Neuronal stem cell (in vitro differentiated cells): ENCODE measurements around the gene NEUROG2.
"Not testable (repeated sequence)": the region's sequence is repeated elsewhere in the genome, so short reads cannot be mapped to it uniquely, and the experiment has no call there.

Experiments
- DNase-seq: peaks from one replicate; pipeline ENCODE4 v3.0.0-alpha.2; 2013; ENCODE audit warnings: low spot score
- H2AFZ ChIP-seq: one replicate; pipeline ENCODE4 v1.6.1; 2013; ENCODE audit warnings: mild to moderate bottlenecking, low read length, inconsistent platforms
- H2AK5ac ChIP-seq: 2 replicates; pipeline ENCODE4 v1.6.1; 2013; ENCODE audit warnings: low read depth, mild to moderate bottlenecking, inconsistent platforms, low read length, moderate library complexity, mixed read lengths
- H2BK120ac ChIP-seq: 2 replicates; pipeline ENCODE4 v1.6.1; 2013; ENCODE audit warnings: low read depth, mild to moderate bottlenecking, inconsistent platforms, low read length, moderate library complexity, mixed read lengths
- H2BK12ac ChIP-seq: one replicate; pipeline ENCODE4 v1.6.1; 2013; ENCODE audit warnings: low read length, inconsistent platforms
- H2BK15ac ChIP-seq: 2 replicates; pipeline ENCODE4 v1.6.1; 2013; ENCODE audit warnings: mild to moderate bottlenecking, low read length, inconsistent platforms, mixed read lengths
- H2BK5ac ChIP-seq: one replicate; pipeline ENCODE4 v1.6.1; 2013; ENCODE audit warnings: inconsistent platforms, mild to moderate bottlenecking, low read length, moderate library complexity
- H3K14ac ChIP-seq: one replicate; pipeline ENCODE4 v1.6.1; 2013; ENCODE audit warnings: low read length, inconsistent platforms
- H3K18ac ChIP-seq: 2 replicates; pipeline ENCODE4 v1.6.1; 2013; ENCODE audit warnings: low read length, inconsistent platforms
- H3K23ac ChIP-seq: 2 replicates; pipeline ENCODE4 v1.6.1; 2013; ENCODE audit warnings: low read depth, mild to moderate bottlenecking, mixed read lengths, low read length, inconsistent platforms; ENCODE audit not compliant: poor library complexity
- H3K27ac ChIP-seq: replicated peaks from 3 replicates; pipeline ENCODE4 v1.5.1; 2013; ENCODE audit warnings: low read length, inconsistent platforms
- H3K27me3 ChIP-seq, 3 experiments: 2 replicates each; pipeline ENCODE4 v1.6.1; 2013; ENCODE audit warnings: low read length in 3 of 3, mild to moderate bottlenecking in 2 of 3, inconsistent platforms in 1 of 3, low read depth in 1 of 3, mixed read lengths in 1 of 3, moderate library complexity in 1 of 3; ENCODE audit not compliant: control insufficient read depth in 3 of 3, insufficient read depth in 3 of 3
- H3K36me3 ChIP-seq, 2 donors: replicated peaks in 1 of 2; 2 replicates each; pipeline ENCODE4 v1.6.1; 2013; ENCODE audit warnings: low read length in 2 of 2; ENCODE audit not compliant: control insufficient read depth in 2 of 2, insufficient read depth in 2 of 2
- H3K4ac ChIP-seq: 2 replicates; pipeline ENCODE4 v1.6.1; 2013; ENCODE audit warnings: inconsistent platforms, mild to moderate bottlenecking, low read length, moderate library complexity
- H3K4me1 ChIP-seq, 2 donors: 1 replicate in 1 of 2; 2 replicates in 1 of 2; pipeline ENCODE4 v1.6.1; 2013; ENCODE audit warnings: low read length in 2 of 2, low read depth in 1 of 2; ENCODE audit not compliant: control insufficient read depth in 2 of 2, insufficient read depth in 1 of 2
- H3K4me2 ChIP-seq: one replicate; pipeline ENCODE4 v1.6.1; 2013; ENCODE audit warnings: mild to moderate bottlenecking, low read length, inconsistent platforms; ENCODE audit not compliant: insufficient read depth, poor library complexity, severe bottlenecking
- H3K4me3 ChIP-seq, 2 donors: 2 replicates each; pipeline ENCODE4 v1.5.1; 2013; ENCODE audit warnings: low read length in 2 of 2, mild to moderate bottlenecking in 2 of 2, inconsistent platforms in 1 of 2, moderate library complexity in 1 of 2
- H3K79me1 ChIP-seq: one replicate; pipeline ENCODE4 v1.6.1; 2013; ENCODE audit warnings: low read depth, mild to moderate bottlenecking, inconsistent platforms, low read length, moderate library complexity
- H3K9ac ChIP-seq: one replicate; pipeline ENCODE4 v1.6.1; 2013; ENCODE audit warnings: mild to moderate bottlenecking, low read depth, low read length, inconsistent platforms; ENCODE audit not compliant: poor library complexity
- H3K9me3 ChIP-seq, 2 donors: replicated peaks in 1 of 2; 2 replicates each; pipeline versions ENCODE3 to v1.6.1; 2013; ENCODE audit warnings: low read length in 2 of 2, mild to moderate bottlenecking in 2 of 2, inconsistent platforms in 1 of 2, low read depth in 1 of 2, mixed read lengths in 1 of 2, moderate library complexity in 1 of 2; ENCODE audit not compliant: control insufficient read depth in 2 of 2, insufficient read depth in 1 of 2
- H4K8ac ChIP-seq: one replicate; pipeline ENCODE4 v1.6.1; 2013; ENCODE audit warnings: low read depth, mild to moderate bottlenecking, inconsistent platforms, low read length, moderate library complexity
- H4K91ac ChIP-seq: one replicate; pipeline ENCODE4 v1.6.1; 2013; ENCODE audit warnings: low read length, low read depth, mild to moderate bottlenecking, inconsistent platforms; ENCODE audit not compliant: poor library complexity
- WGBS, 2 donors: extraction: QIAGEN DNeasy Blood & Tissue Kit; methylation state at CpG; one replicate each; pipeline ENCODE4 v1.1.7; 2013; ENCODE audit warnings: missing lambda C conversion rate in 2 of 2, mixed read lengths in 1 of 2; ENCODE audit not compliant: insufficient read length in 2 of 2, insufficient replicate concordance in 1 of 2; ENCODE audit errors: extremely low coverage in 2 of 2; 5-methylcytosine and 5-hydroxymethylcytosine counted together

NEUROG2 gene

DNA sequence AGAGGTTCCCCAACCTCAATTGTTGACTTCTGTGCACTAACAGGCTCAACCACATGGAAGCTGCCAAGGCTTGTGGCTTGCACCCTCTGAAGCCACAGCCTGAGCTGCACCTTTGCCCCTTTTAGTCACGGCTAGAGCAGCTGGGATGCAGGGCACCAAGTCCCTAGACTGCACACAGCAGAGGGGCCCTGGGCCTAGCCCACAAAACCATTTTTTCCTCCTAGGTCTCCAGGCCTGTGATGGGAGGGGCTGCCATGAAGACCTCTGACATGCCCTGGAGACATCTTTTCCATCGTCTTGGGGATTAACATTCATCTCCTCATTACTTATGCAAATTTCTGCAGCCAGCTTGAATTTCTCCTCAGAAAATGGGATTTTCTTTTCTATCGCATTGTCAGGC is 25.2 kb downstream of the NEUROG2 start:
- H2BK120ac ChIP-seq, DNase-seq: not testable (repeated sequence)

DNA sequence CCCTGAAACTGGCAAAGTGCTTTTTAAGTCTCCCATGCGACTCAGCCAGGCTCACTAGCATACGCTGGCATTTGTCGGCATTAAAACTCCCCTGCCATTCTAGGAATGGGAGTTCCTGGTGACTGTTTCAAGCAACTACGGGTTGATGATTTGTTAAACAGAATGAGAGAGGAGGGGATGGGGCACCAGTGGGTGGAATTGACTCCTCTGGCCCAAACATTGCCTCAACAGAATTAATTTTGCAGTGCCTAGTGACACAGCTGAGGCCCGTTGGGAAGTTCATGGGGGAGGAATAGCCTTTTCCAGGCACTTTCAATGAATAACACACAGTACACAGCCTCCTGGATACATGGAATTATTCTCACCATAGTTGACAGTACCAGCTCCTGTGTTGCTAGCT is 30.1 kb downstream of the NEUROG2 start:
- Histone ChIP-seq H2AK5ac (no peak overlapping the region), H2AFZ (no peak overlapping the region), H3K14ac (no peak overlapping the region), H3K27me3 (no peaks in the 10 kb centered on the region), H3K4ac (no peak overlapping the region), H3K18ac (no peak overlapping the region), H3K4me1 (no peaks in the 10 kb centered on the region), H3K4me2 (no peak overlapping the region), H4K8ac (no peak overlapping the region), H4K91ac (no peak overlapping the region), H2BK5ac (no peak overlapping the region), H3K27ac (no peak overlapping the region), H3K23ac (no peak overlapping the region), H3K4me3 (no peak overlapping the region), H2BK12ac (no peak overlapping the region), H3K9me3 (peaks cover 0 to 3% of the 10 kb centered on the region in 2 donors), H3K9ac (no peak overlapping the region), H3K79me1 (peaks cover 3% of the 10 kb centered on the region), H2BK15ac (no peak overlapping the region), H2BK120ac (no peak overlapping the region), H3K36me3 (no peaks in the 10 kb centered on the region)
- no peak for DNase-seq
- no CpG with 5 or more reads among the region's 5 CpGs for WGBS, 2 donors

More for the DNA sequence above, 25.2 kb downstream of the NEUROG2 start:
- not testable (repeated sequence) for H3K14ac ChIP-seq, H2AFZ ChIP-seq, H2BK12ac ChIP-seq, H4K91ac ChIP-seq, H4K8ac ChIP-seq, H3K23ac ChIP-seq, H2BK15ac ChIP-seq, H3K27ac ChIP-seq, H2AK5ac ChIP-seq, H3K4me2 ChIP-seq, H3K9me3 ChIP-seq, H3K9ac ChIP-seq, H3K36me3 ChIP-seq, H3K18ac ChIP-seq, H3K4me3 ChIP-seq, H3K27me3 ChIP-seq, H3K4me1 ChIP-seq, H3K4ac ChIP-seq, H3K79me1 ChIP-seq, H2BK5ac ChIP-seq
- no CpG with 5 or more reads among the region's 3 CpGs for WGBS, 2 donors

DNA sequence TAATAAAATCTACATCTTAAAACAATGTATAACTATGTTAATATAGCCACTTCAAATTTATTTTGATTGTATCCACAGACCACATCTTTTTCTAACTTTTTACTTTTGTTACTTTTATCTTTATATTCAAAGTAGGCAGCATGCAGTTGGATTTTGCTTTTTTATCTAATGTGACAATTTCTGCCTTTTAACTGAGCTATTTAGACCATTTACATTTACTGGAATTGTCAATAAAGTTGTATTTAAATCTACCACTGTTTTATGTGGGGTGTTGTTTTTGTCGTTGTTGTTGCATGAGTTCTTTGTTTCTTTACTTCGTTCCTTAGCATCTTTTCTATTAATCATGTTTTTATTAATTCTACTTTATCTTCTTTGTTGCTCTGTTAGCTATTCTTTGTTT is 42.0 kb downstream of the NEUROG2 start:
- H3K4me1 ChIP-seq = no peaks in the 10 kb centered on the region
- WGBS, 2 donors = no CpG with 5 or more reads among the region's 2 CpGs
- H3K27me3 ChIP-seq = no peaks in the 10 kb centered on the region
- H3K23ac ChIP-seq = no peak overlapping the region
- H3K18ac ChIP-seq = no peak overlapping the region
- no peak for DNase-seq
- H3K4me3 ChIP-seq = no peak overlapping the region
- no peak overlapping the region for H2BK120ac ChIP-seq
- H3K4ac ChIP-seq = no peak overlapping the region
- no peak overlapping the region for H3K4me2 ChIP-seq
- H3K27ac ChIP-seq = no peak overlapping the region
- H2BK12ac ChIP-seq = no peak overlapping the region
- H3K14ac ChIP-seq = no peak overlapping the region
- no peak overlapping the region for H2BK15ac ChIP-seq
- H4K8ac ChIP-seq = no peak overlapping the region
- no peak overlapping the region for H3K9ac ChIP-seq
- H2BK5ac ChIP-seq = no peak overlapping the region
- no peaks in the 10 kb centered on the region for H3K36me3 ChIP-seq
- no peaks in the 10 kb centered on the region for H3K79me1 ChIP-seq
- H4K91ac ChIP-seq = no peak overlapping the region
- no peak overlapping the region for H2AK5ac ChIP-seq
- no peak overlapping the region for H2AFZ ChIP-seq
- H3K9me3 ChIP-seq = no peaks in the 10 kb centered on the region

DNA sequence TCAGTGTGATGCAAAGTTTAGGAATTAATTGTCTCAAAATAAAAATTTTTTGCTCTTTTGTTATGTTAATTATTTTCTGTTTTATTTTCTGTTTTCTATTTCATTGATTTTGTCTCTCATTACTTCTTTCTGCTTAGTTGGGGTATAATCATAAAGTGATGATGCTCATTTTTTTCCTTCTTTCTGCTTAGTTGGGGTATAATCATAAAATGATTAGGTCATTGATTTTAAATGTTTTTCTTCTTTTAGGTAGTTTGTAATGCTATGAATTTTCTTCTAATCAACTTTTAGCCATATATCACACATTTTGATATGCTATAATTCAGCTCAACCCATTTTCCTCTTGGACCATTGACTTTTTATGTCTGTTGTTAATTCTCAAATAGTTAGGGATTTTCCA is 43.7 kb downstream of the NEUROG2 start:
- no peak overlapping the region for H3K9ac ChIP-seq
- H2BK5ac ChIP-seq = no peak overlapping the region
- no peak overlapping the region for H2BK120ac ChIP-seq
- H3K4me2 ChIP-seq = no peak overlapping the region
- no peak overlapping the region for H3K18ac ChIP-seq
- no peak overlapping the region for H2BK12ac ChIP-seq
- H3K36me3 ChIP-seq = no peaks in the 10 kb centered on the region
- no peak overlapping the region for H2BK15ac ChIP-seq
- no peak overlapping the region for H3K14ac ChIP-seq
- no peak overlapping the region for H2AFZ ChIP-seq
- no peaks in the 10 kb centered on the region for H3K27me3 ChIP-seq
- H3K9me3 ChIP-seq = no peaks in the 10 kb centered on the region
- H3K4me1 ChIP-seq = no peaks in the 10 kb centered on the region
- no peak overlapping the region for H4K8ac ChIP-seq
- no peak overlapping the region for H3K23ac ChIP-seq
- H3K27ac ChIP-seq = no peak overlapping the region
- H2AK5ac ChIP-seq = no peak overlapping the region
- H3K4me3 ChIP-seq = no peak overlapping the region
- no peak for DNase-seq
- H4K91ac ChIP-seq = no peak overlapping the region
- H3K79me1 ChIP-seq = no peaks in the 10 kb centered on the region
- H3K4ac ChIP-seq = no peak overlapping the region
